Activated T-cell treated with anti-CD3 and anti-CD28 coated beads, Interleukin-2, amount 50 U/mL, for 4 hours (primary cell): ENCODE results near the gene TRAF4. TPM values are rescaled to one million over a fixed set of nuclear protein-coding genes. Genes with fewer than 3 reads are reported as not detected.
"Not testable (repeated sequence)": the region's sequence is repeated elsewhere in the genome, so short reads cannot be mapped to it uniquely, and the experiment has no call there.

ENCODE experiments used
- ATAC-seq, 2 donors: fragments of 200-7000 bp; cut with Tn5 transposase; one replicate each; pipeline ENCODE4 v1.10.0; 2021
- DNase-seq: peaks from one replicate; pipeline ENCODE4 v3.0.0-alpha.2; 2020
- H3K27me3 Mint-ChIP-seq: one replicate; pipeline ENCODE4 v1.8.0; 2021; ENCODE audit warnings: low read depth, mixed read lengths
- H3K36me3 Mint-ChIP-seq: one replicate; pipeline ENCODE4 v1.8.0; 2022; ENCODE audit warnings: mixed read lengths; ENCODE audit not compliant: insufficient read depth
- H3K4me1 Mint-ChIP-seq: one replicate; pipeline ENCODE4 v1.8.0; 2021; ENCODE audit warnings: low read depth, mixed read lengths
- H3K4me3 Mint-ChIP-seq: one replicate; pipeline ENCODE4 v1.8.0; 2021; ENCODE audit warnings: mild to moderate bottlenecking, moderate library complexity, mixed read lengths
- H3K9me3 Mint-ChIP-seq: one replicate; pipeline ENCODE4 v1.8.0; 2021; ENCODE audit warnings: mixed read lengths
- total RNA-seq, 3 donors: library from RNA; stranded (reverse); gene quantifications; one replicate each; pipeline ENCODE4 v1.2.1, GENCODE V29; 2021

Gene TRAF4
- total RNA-seq, 3 donors from 2014 or later = 221 to 247 (median 229) TPM

- Mint-ChIP-seq H3K4me1 (peaks cover 20% of the 10 kb centered on the region), H3K9me3 (no peaks in the 10 kb centered on the region), H3K27me3 (no peaks in the 10 kb centered on the region), H3K4me3 (no peak overlapping the region), H3K36me3 (peaks cover 6% of the 10 kb centered on the region)
- ATAC-seq = no peak
- DNase-seq = no peak
Measured at GRCh38 chr17:28734712-28735241, 9.0 kb upstream of the TRAF4 start.

DNA sequence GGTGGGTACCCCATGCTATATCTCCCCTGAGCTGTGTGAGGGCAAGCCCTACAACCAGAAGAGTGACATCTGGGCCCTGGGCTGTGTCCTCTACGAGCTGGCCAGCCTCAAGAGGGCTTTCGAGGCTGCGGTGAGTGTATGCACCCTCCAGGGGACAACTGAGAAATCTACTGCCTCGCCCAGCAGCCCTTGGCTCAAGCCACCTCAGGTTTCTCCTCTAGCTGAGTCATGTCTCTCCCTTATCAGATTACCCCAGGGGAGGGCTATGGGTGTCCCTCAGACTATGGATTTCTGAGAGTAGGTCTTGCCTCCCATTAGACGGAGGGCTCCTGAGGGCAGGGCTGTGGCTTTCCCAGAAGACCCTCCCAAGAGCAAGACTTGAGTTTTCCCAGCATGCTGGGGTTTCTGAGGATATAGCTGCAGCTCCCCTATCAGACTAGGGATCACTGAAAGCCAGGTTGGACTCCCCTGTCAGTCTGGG is 8.5 kb upstream of the TRAF4 start:
- DNase-seq = no peak
- H3K36me3 Mint-ChIP-seq = peaks cover 6% of the 10 kb centered on the region
- no peak for ATAC-seq
- H3K9me3 Mint-ChIP-seq = no peaks in the 10 kb centered on the region
- H3K4me3 Mint-ChIP-seq = no peak overlapping the region
- H3K4me1 Mint-ChIP-seq = peaks cover 19% of the 10 kb centered on the region
- H3K27me3 Mint-ChIP-seq = no peaks in the 10 kb centered on the region

DNA sequence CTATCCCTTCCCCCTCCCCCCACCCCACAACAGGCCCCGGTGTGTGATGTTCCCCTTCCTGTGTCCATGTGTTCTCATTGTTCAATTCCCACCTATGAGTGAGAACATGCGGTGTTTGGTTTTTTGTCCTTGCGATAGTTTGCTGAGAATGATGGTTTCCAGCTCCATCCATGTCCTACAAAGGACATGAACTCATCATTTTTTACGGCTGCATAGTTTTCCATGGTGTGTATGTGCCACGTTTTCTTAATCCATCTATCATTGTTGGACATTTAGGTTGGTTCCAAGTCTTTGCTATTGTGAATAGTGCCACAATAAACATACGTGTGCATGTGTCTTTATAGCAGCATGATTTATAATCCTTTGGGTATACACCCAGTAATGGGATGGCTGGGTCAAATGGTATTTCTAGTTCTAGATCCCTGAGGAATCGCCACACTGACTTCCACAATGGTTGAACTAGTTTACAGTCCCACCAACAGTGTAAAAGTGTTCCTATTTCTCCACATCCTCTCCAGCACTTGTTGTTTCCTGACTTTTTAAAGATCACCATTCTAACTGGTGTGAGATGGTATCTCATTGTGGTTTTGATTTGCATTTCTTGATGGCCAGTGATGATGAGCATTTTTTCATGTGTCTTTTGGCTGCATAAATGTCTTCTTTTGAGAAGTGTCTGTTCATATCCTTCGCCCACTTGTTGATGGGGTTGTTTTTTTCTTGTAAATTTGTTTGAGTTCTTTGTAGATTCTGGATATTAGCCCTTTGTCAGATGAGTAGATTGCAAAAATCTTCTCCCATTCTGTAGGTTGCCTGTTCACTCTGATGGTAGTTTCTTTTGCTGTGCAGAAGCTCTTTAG is 7.7 kb upstream of the TRAF4 start:
- not testable (repeated sequence) for H3K9me3 Mint-ChIP-seq, DNase-seq, H3K36me3 Mint-ChIP-seq, H3K4me3 Mint-ChIP-seq, ATAC-seq, H3K27me3 Mint-ChIP-seq
- H3K4me1 Mint-ChIP-seq = peaks cover 22% of the 10 kb centered on the region

- Mint-ChIP-seq H3K36me3 (peaks cover 5% of the 10 kb centered on the region), H3K4me1 (peaks cover 25% of the 10 kb centered on the region), H3K9me3 (no peaks in the 10 kb centered on the region), H3K27me3 (no peaks in the 10 kb centered on the region), H3K4me3 (no peak overlapping the region)
- ATAC-seq = no peak
- DNase-seq = no peak
Measured at GRCh38 chr17:28737316-28737715, 6.5 kb upstream of the TRAF4 start.

- H3K27me3 Mint-ChIP-seq = no peaks in the 10 kb centered on the region
- H3K36me3 Mint-ChIP-seq = peaks cover 5% of the 10 kb centered on the region
- H3K4me3 Mint-ChIP-seq = peak overlapping the region; percentile 55
- ATAC-seq (no peak), DNase-seq (no peak)
- H3K4me1 Mint-ChIP-seq = peaks cover 26% of the 10 kb centered on the region
- no peaks in the 10 kb centered on the region for H3K9me3 Mint-ChIP-seq
Measured at GRCh38 chr17:28737770-28738679, 5.8 kb upstream of the TRAF4 start.

- DNase-seq (peak; percentile 69), ATAC-seq (peak; percentile 64 to 70)
- Mint-ChIP-seq H3K9me3 (no peaks in the 10 kb centered on the region), H3K27me3 (no peaks in the 10 kb centered on the region), H3K4me1 (peaks cover 28% of the 10 kb centered on the region), H3K4me3 (peak overlapping the region; percentile 55), H3K36me3 (peaks cover 5% of the 10 kb centered on the region)
Measured at GRCh38 chr17:28738680-28739384, 5.0 kb upstream of the TRAF4 start.

GRCh38 chr17:28740406-28741357 is 3.1 kb upstream of the TRAF4 start:
- ATAC-seq (no peak), DNase-seq (no peak)
- Mint-ChIP-seq H3K4me3 (no peak overlapping the region), H3K9me3 (no peaks in the 10 kb centered on the region), H3K36me3 (peaks cover 6% of the 10 kb centered on the region), H3K4me1 (peaks cover 30% of the 10 kb centered on the region), H3K27me3 (no peaks in the 10 kb centered on the region)

DNA sequence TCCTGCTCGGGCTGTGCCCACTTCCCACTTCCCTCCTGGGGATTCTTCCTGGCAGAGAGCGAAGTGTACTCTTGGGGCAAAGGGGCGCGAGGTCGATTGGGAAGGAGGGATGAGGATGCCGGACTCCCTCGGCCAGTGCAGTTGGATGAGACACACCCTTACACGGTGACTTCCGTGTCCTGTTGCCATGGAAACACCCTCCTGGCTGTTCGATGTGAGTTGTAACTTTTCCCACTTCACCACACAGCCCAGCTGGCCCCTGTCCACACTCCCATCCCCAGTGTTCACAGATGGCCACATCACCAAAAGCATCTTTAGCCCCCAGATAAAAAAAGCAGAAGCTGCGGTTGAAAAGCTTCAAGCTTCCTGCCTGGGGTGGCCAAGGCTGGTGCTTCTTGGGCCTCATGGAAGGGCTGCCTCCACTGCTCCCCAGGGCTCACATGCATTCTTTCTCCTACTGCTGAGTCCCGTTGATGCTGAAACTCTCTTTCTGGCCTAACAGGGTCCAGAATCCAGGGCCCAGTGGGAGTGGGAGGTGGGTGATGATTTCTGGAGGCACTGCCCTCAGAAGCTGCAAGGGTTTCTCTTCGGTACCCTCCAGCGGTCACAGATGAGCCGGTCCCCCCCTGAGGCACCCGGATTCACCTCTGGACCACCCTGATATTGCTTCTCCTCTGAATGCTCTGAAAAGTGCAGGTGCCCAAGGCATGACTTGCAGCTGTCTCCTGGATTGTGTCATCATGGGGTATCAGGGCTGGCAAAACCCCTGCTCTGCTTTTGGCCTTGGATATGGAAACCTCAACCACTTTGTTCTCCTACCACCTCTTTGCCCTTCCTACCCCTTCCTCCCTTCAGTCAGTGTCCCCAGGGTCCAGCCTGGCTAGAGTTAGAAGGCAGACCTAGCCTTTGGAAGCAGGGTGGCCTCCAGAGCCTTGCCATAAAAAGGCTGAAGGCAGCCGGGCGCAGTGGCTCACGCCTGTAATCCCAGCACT is 2.2 kb upstream of the TRAF4 start:
- H3K36me3 Mint-ChIP-seq = peaks cover 7% of the 10 kb centered on the region

DNA sequence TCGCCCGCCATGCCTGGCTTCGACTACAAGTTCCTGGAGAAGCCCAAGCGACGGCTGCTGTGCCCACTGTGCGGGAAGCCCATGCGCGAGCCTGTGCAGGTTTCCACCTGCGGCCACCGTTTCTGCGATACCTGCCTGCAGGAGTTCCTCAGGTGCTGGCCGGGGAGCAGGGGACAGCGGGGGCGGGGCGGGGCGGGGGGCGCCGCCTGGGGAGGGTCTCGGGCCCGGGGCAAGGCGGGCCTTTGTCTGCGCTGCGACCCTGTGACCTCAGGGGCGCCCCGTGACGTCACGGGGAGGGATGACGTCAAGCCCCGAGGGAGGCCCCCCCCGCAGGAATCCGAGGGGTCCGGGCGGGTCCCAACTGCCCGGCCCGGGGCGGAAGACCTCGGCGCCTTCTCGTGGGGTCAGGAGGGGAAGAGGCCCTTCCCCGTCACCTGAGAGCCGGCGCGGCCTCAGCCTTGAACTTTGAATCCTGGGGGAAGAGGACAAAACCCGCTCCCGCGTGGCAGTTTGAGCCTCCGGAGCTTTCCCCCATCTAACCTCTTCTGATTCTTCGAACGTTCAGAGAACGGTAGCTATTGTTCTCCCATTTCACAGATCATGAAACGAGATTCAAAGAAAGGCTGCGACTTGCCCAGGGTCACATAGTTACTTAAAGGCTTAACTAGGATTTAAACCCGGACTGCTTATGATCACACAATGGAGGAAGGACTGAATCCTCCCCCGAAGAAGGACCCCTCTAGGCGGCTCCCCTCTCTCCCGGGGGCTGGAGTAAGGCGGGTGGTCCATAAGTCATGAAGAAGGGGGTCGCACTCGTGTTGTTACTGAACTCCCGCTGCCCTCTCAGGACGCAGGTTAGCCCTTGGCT is 527 bp downstream of the TRAF4 start:
- Mint-ChIP-seq H3K27me3 (no peaks in the 10 kb centered on the region), H3K4me1 (peaks cover 25% of the 10 kb centered on the region), H3K9me3 (no peaks in the 10 kb centered on the region), H3K4me3 (peak overlapping the region; percentile 91), H3K36me3 (peaks cover 5% of the 10 kb centered on the region)
- peak; percentile 47 to 49 for ATAC-seq
- peak; percentile 70 for DNase-seq

More for the DNA sequence above, 2.2 kb upstream of the TRAF4 start:
- Mint-ChIP-seq H3K4me1 (peaks cover 35% of the 10 kb centered on the region), H3K9me3 (no peaks in the 10 kb centered on the region), H3K4me3 (no peak overlapping the region), H3K27me3 (no peaks in the 10 kb centered on the region)
- DNase-seq = no peak
- no peak for ATAC-seq

DNA sequence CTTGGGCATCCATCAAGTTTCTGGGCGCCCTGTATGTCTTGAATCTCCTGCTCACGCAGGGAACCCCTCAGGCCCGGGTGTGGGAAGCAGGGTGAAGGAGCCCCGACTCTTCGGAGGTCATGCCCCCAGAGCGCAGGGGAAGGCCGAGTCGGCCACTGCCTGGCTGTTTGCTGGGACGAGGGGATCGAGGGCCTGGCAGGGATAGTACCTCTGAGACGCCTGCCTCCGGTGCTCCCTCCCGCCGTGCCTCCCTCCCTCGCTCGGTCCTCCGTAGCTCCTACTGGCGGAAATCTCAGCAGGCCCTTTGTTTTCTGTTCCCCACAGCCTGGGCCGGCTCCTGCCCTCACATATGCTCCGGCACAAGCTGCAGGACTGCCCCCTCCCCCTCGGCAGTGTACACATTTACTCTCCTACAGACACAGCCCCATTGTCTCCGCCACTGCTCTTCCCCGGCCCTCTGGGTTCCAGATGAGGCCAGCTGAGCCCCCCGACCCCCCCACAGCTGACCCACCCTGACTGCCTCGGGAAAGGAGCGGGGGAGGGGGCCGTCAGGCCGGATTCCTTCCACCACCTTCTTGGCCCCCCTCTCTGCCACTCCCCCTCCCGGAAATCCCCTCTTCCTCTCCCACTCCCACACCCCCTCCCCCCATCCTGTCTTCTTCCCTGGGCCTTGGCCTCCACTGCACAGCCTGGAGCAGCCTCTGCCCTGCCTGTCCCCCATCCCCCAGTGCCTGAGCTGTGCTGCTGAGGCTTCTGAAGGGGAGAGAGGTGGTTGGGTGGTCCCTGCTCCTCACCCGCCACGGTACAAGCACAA is 1.4 kb downstream of the TRAF4 start:
- H3K36me3 Mint-ChIP-seq = peaks cover 3% of the 10 kb centered on the region
- H3K4me3 Mint-ChIP-seq = peak overlapping the region; percentile 91
- peaks cover 24% of the 10 kb centered on the region for H3K4me1 Mint-ChIP-seq
- H3K27me3 Mint-ChIP-seq = no peaks in the 10 kb centered on the region
- ATAC-seq = no peak
- no peak for DNase-seq
- H3K9me3 Mint-ChIP-seq = no peaks in the 10 kb centered on the region
